Liver (tissue), 3 donors: ENCODE data around the gene SERPINA9.

ENCODE experiments used
- GABPA ChIP-seq, 2 donors: IDR thresholded peaks in 1 of 2; conservative IDR thresholded peaks in 1 of 2; 2 replicates each; pipeline ENCODE4 v1.6.1; 2016; ENCODE audit warnings: antibody characterized with exemption in 2 of 2, mild to moderate bottlenecking in 1 of 2, moderate library complexity in 1 of 2
- RAD21 ChIP-seq, 2 donors: IDR thresholded peaks; 2 replicates each; pipeline ENCODE4 v1.6.1; 2016; ENCODE audit warnings: antibody characterized with exemption in 2 of 2, mild to moderate bottlenecking in 2 of 2
- RXRA ChIP-seq, 2 donors: IDR thresholded peaks; 2 replicates each; pipeline ENCODE4 v1.6.1; 2017 to 2018; ENCODE audit warnings: antibody characterized with exemption in 2 of 2, mild to moderate bottlenecking in 1 of 2
- TAF1 ChIP-seq: conservative IDR thresholded peaks from 2 replicates; pipeline ENCODE4 v1.6.1; 2016; ENCODE audit warnings: antibody characterized with exemption, mild to moderate bottlenecking
- YY1 ChIP-seq: IDR thresholded peaks from 2 replicates; pipeline ENCODE4 v1.6.1; 2016; ENCODE audit warnings: antibody characterized with exemption, mild to moderate bottlenecking
- TF ChIP-seq, protein P1 (sequence below): fragments of 150-350 bp; IDR thresholded peaks from 2 replicates; pipeline ENCODE4 v1.5.1; 2017; ENCODE audit warnings: improper control_type of control experiment, low read depth, low read length; ENCODE audit not compliant: missing input control
- TF ChIP-seq, protein P2 (sequence below): IDR thresholded peaks from 2 replicates; pipeline ENCODE4 v1.6.1; 2016; ENCODE audit warnings: antibody characterized with exemption
- TF ChIP-seq, protein P3 (sequence below): IDR thresholded peaks from 2 replicates; pipeline ENCODE4 v1.6.1; 2016; ENCODE audit warnings: antibody characterized with exemption
- TF ChIP-seq, protein P4 (sequence below): IDR thresholded peaks from 2 replicates; pipeline ENCODE4 v1.6.1; 2016; ENCODE audit warnings: antibody characterized with exemption
- TF ChIP-seq, protein P5 (sequence below): IDR thresholded peaks from 2 replicates; pipeline ENCODE4 v1.6.1; 2016; ENCODE audit warnings: antibody characterized with exemption, mild to moderate bottlenecking
- donor health status: healthy.
- donor health status: healthy.

DNA sequence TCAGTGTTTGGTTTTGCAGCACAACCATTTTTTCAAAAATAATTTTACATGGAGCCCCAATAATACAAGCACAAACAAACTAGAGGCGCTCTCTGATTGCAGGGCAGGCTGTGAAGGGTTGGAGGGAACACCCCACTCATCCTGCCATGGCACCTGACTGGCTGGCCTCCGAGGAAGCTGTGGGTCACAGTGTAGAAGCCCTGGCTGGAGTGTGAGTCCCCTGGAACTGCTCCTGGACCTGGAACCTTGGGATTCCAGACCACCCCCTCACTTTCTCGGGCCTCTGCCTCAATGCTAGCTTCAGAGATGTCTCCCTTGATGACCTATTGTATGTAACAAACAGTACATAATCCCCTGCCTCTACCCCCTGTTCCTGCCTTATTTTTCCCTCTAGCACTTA is 48.1 kb upstream of the SERPINA9 start:
- no peak for TF ChIP-seq YY1
- TF ChIP-seq, protein P1, sequence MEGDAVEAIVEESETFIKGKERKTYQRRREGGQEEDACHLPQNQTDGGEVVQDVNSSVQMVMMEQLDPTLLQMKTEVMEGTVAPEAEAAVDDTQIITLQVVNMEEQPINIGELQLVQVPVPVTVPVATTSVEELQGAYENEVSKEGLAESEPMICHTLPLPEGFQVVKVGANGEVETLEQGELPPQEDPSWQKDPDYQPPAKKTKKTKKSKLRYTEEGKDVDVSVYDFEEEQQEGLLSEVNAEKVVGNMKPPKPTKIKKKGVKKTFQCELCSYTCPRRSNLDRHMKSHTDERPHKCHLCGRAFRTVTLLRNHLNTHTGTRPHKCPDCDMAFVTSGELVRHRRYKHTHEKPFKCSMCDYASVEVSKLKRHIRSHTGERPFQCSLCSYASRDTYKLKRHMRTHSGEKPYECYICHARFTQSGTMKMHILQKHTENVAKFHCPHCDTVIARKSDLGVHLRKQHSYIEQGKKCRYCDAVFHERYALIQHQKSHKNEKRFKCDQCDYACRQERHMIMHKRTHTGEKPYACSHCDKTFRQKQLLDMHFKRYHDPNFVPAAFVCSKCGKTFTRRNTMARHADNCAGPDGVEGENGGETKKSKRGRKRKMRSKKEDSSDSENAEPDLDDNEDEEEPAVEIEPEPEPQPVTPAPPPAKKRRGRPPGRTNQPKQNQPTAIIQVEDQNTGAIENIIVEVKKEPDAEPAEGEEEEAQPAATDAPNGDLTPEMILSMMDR: no peak
- TF ChIP-seq, protein P2, sequence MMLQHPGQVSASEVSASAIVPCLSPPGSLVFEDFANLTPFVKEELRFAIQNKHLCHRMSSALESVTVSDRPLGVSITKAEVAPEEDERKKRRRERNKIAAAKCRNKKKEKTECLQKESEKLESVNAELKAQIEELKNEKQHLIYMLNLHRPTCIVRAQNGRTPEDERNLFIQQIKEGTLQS: no peak
- TF ChIP-seq, protein P3, sequence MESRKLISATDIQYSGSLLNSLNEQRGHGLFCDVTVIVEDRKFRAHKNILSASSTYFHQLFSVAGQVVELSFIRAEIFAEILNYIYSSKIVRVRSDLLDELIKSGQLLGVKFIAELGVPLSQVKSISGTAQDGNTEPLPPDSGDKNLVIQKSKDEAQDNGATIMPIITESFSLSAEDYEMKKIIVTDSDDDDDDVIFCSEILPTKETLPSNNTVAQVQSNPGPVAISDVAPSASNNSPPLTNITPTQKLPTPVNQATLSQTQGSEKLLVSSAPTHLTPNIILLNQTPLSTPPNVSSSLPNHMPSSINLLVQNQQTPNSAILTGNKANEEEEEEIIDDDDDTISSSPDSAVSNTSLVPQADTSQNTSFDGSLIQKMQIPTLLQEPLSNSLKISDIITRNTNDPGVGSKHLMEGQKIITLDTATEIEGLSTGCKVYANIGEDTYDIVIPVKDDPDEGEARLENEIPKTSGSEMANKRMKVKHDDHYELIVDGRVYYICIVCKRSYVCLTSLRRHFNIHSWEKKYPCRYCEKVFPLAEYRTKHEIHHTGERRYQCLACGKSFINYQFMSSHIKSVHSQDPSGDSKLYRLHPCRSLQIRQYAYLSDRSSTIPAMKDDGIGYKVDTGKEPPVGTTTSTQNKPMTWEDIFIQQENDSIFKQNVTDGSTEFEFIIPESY: no peak
- TF ChIP-seq, protein P4, sequence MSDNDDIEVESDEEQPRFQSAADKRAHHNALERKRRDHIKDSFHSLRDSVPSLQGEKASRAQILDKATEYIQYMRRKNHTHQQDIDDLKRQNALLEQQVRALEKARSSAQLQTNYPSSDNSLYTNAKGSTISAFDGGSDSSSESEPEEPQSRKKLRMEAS: no peak
- TF ChIP-seq RAD21 (IDR thresholded peaks at IDR 0.05): no peak
- TF ChIP-seq GABPA (IDR thresholded peaks at IDR 0.05 in 1 of 2, conservative IDR thresholded peaks at IDR 0.05 in 1 of 2): no peak
- TF ChIP-seq TAF1: no peak
- TF ChIP-seq RXRA (IDR thresholded peaks at IDR 0.05): no peak
- TF ChIP-seq, protein P5, sequence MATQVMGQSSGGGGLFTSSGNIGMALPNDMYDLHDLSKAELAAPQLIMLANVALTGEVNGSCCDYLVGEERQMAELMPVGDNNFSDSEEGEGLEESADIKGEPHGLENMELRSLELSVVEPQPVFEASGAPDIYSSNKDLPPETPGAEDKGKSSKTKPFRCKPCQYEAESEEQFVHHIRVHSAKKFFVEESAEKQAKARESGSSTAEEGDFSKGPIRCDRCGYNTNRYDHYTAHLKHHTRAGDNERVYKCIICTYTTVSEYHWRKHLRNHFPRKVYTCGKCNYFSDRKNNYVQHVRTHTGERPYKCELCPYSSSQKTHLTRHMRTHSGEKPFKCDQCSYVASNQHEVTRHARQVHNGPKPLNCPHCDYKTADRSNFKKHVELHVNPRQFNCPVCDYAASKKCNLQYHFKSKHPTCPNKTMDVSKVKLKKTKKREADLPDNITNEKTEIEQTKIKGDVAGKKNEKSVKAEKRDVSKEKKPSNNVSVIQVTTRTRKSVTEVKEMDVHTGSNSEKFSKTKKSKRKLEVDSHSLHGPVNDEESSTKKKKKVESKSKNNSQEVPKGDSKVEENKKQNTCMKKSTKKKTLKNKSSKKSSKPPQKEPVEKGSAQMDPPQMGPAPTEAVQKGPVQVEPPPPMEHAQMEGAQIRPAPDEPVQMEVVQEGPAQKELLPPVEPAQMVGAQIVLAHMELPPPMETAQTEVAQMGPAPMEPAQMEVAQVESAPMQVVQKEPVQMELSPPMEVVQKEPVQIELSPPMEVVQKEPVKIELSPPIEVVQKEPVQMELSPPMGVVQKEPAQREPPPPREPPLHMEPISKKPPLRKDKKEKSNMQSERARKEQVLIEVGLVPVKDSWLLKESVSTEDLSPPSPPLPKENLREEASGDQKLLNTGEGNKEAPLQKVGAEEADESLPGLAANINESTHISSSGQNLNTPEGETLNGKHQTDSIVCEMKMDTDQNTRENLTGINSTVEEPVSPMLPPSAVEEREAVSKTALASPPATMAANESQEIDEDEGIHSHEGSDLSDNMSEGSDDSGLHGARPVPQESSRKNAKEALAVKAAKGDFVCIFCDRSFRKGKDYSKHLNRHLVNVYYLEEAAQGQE: no peak
